Measurements from ENCODE around the gene SERPINA5.

Gene SERPINA5

GRCh38 chr14:94571395-94571794 lies 9.8 kb upstream of the SERPINA5 start:
- Histone ChIP-seq H3K27ac (ENCODE audit: extremely low read depth, low read depth, low read length) (no peak overlapping the region), H3K4me3 (ENCODE audit: low read depth, low read length) (no peak overlapping the region), H3K36me3 (ENCODE audit: control insufficient read depth in 2 of 2, insufficient read depth in 1 of 2, low read length in 2 of 2) (no peaks in the 10 kb centered on the region), H3K9me3 (ENCODE audit: control insufficient read depth, insufficient read depth, low read depth, low read length) (no peaks in the 10 kb centered on the region), H3K4me1 (ENCODE audit: control insufficient read depth, insufficient read depth, low read length) (no peaks in the 10 kb centered on the region)
- POLR2A ChIA-PET, result no interaction called here
- TF ChIP-seq ZNF157 (tag by site-specific recombination; IDR thresholded peaks at IDR 0.05), result no peak
- no peak for TF ChIP-seq ZBTB10 (tag by site-specific recombination; IDR thresholded peaks at IDR 0.05)
- no peak for TF ChIP-seq ZNF248 (tag by site-specific recombination; IDR thresholded peaks at IDR 0.05)
- no peak for TF ChIP-seq ATF2 (tag by site-specific recombination; IDR thresholded peaks at IDR 0.05; ENCODE audit: low read depth)
- no peak for TF ChIP-seq GLI4 (tag by site-specific recombination; IDR thresholded peaks at IDR 0.05)
- TF ChIP-seq ZFP3 (tag by site-specific recombination; IDR thresholded peaks at IDR 0.05; ENCODE audit: low read depth), result no peak
- TF ChIP-seq ZNF692 (tag by site-specific recombination; IDR thresholded peaks at IDR 0.05), result no peak
- CTCF ChIA-PET, result interaction anchor here (1.2 kb wide), 1 partner anchor 85 kb away, joined by 3 read pairs; no protein-coding TSS in a partner anchor

GRCh38 chr14:94571950-94572349 lies 9.3 kb upstream of the SERPINA5 start:
- H3K4me3 ChIP-seq (ENCODE audit: low read depth, low read length), result no peak overlapping the region
- no peaks in the 10 kb centered on the region for H3K4me1 ChIP-seq (ENCODE audit: control insufficient read depth, insufficient read depth, low read length)
- no peak overlapping the region for H3K27ac ChIP-seq (ENCODE audit: extremely low read depth, low read depth, low read length)
- H3K36me3 ChIP-seq (ENCODE audit: control insufficient read depth in 2 of 2, insufficient read depth in 1 of 2, low read length in 2 of 2), result no peaks in the 10 kb centered on the region
- TF ChIP-seq ZBTB11 (tag by site-specific recombination; conservative IDR thresholded peaks at IDR 0.05; ENCODE audit: low read depth) (no peak), ZFP41 (tag by site-specific recombination; IDR thresholded peaks at IDR 0.05; ENCODE audit: borderline replicate concordance) (no peak), ZBTB6 (tag by site-specific recombination; IDR thresholded peaks at IDR 0.05) (no peak), WT1 (tag by site-specific recombination; IDR thresholded peaks at IDR 0.05) (no peak), ZNF239 (tag by site-specific recombination; IDR thresholded peaks at IDR 0.05) (no peak), SP7 (tag by site-specific recombination; IDR thresholded peaks at IDR 0.05) (no peak), ZNF747 (tag by site-specific recombination; IDR thresholded peaks at IDR 0.05) (no peak), KLF16 (tag by site-specific recombination; IDR thresholded peaks at IDR 0.05) (no peak), REPIN1 (tag by site-specific recombination; IDR thresholded peaks at IDR 0.05; ENCODE audit: low read depth) (no peak), ZNF518A (tag by site-specific recombination; conservative IDR thresholded peaks at IDR 0.05; ENCODE audit: low read depth) (no peak), BCL11B (tag by site-specific recombination; IDR thresholded peaks at IDR 0.05; ENCODE audit: low read depth) (no peak), ZNF140 (tag by site-specific recombination; IDR thresholded peaks at IDR 0.05) (no peak), ZNF629 (tag by site-specific recombination; IDR thresholded peaks at IDR 0.05) (no peak)
- POLR2A ChIA-PET, result no interaction called here
- CTCF ChIA-PET, result interaction anchor here (1.2 kb wide), 1 partner anchor 85 kb away, joined by 3 read pairs; no protein-coding TSS in a partner anchor
- no peaks in the 10 kb centered on the region for H3K9me3 ChIP-seq (ENCODE audit: control insufficient read depth, insufficient read depth, low read depth, low read length)

Measured in HEK293 (cell line).